ENCODE data around the gene ADPRS.

Gene ADPRS

GRCh38 chr1:36088577-36089392, at the start of gene ADPRS:
ADPRS (plus strand) TSS chr1:36088892; CDS start chr1:36088905, 13 bp downstream.
- peak; percentile 97 for DNase-seq

- no peak for DNase-seq
Measured at GRCh38 chr1:36040238-36040637, 48.5 kb upstream of the ADPRS start.

- DNase-seq, result no peak
Measured at GRCh38 chr1:36051821-36052220, 36.9 kb upstream of the ADPRS start.

GRCh38 chr1:36053978-36054377, 34.7 kb upstream of the ADPRS start:
- no peak for DNase-seq

GRCh38 chr1:36055706-36056105, 33.0 kb upstream of the ADPRS start:
- DNase-seq, result no peak

GRCh38 chr1:36062315-36062714, 26.4 kb upstream of the ADPRS start:
- DNase-seq, result no peak

- DNase-seq, result no peak
Measured at GRCh38 chr1:36067871-36068270, 20.8 kb upstream of the ADPRS start.

- DNase-seq, result no peak
Measured at GRCh38 chr1:36068866-36069265, 19.8 kb upstream of the ADPRS start.

- no peak for DNase-seq
Measured at GRCh38 chr1:36070349-36070748, 18.3 kb upstream of the ADPRS start.

- DNase-seq, result no peak
Measured at GRCh38 chr1:36076979-36077573, 11.6 kb upstream of the ADPRS start.

- DNase-seq, result no peak
Measured at GRCh38 chr1:36080236-36080635, 8.5 kb upstream of the ADPRS start.

GRCh38 chr1:36080801-36081200, 7.9 kb upstream of the ADPRS start:
- DNase-seq, result no peak

- peak; percentile 56 for DNase-seq
Measured at GRCh38 chr1:36081926-36082485, 6.7 kb upstream of the ADPRS start.

GRCh38 chr1:36083219-36083618, 5.5 kb upstream of the ADPRS start:
- DNase-seq, result no peak

- DNase-seq, result no peak
Measured at GRCh38 chr1:36083635-36084496, 4.8 kb upstream of the ADPRS start, which contains the start of gene TEKT2. TEKT2 (plus strand) TSS chr1:36084094; CDS start chr1:36084922, 828 bp downstream.

GRCh38 chr1:36084497-36085115, 4.1 kb upstream of the ADPRS start:
- no peak for DNase-seq

GRCh38 chr1:36085126-36085525, 3.6 kb upstream of the ADPRS start:
- DNase-seq, result no peak

GRCh38 chr1:36085686-36086526, 2.8 kb upstream of the ADPRS start:
- no peak for DNase-seq

GRCh38 chr1:36086529-36087232, 2.0 kb upstream of the ADPRS start:
- DNase-seq, result no peak

GRCh38 chr1:36087233-36088123, 1.2 kb upstream of the ADPRS start:
- no peak for DNase-seq
